Epidermal melanocyte (primary cell): ENCODE data around the gene FBXW12.

Source experiments
- DNase-seq: peaks from one replicate; pipeline ENCODE4 v3.0.0; 2011; ENCODE audit warnings: low spot score; ENCODE audit not compliant: insufficient read length

FBXW12 gene

GRCh38 chr3:48420561-48420960 lies 48.5 kb downstream of the FBXW12 start:
- DNase-seq: no peak

- DNase-seq: no peak
Observed at GRCh38 chr3:48422272-48422671, 50.3 kb downstream of the FBXW12 start.

GRCh38 chr3:48422681-48423080 lies 50.7 kb downstream of the FBXW12 start:
- DNase-seq: no peak

GRCh38 chr3:48423241-48423882 lies 51.3 kb downstream of the FBXW12 start:
- no peak for DNase-seq

GRCh38 chr3:48423883-48424695 lies 52.1 kb downstream of the FBXW12 start:
- no peak for DNase-seq

- DNase-seq: no peak
Observed at GRCh38 chr3:48425281-48425812, 53.3 kb downstream of the FBXW12 start.

- DNase-seq: peak; percentile 92
Observed at GRCh38 chr3:48426401-48426909, 54.4 kb downstream of the FBXW12 start.

GRCh38 chr3:48426944-48427629 lies 55.1 kb downstream of the FBXW12 start:
- DNase-seq: peak; percentile 86

- no peak for DNase-seq
Observed at GRCh38 chr3:48427630-48427962, 55.6 kb downstream of the FBXW12 start.

GRCh38 chr3:48428088-48428571 lies 56.1 kb downstream of the FBXW12 start:
- no peak for DNase-seq

GRCh38 chr3:48428572-48429316 lies 56.7 kb downstream of the FBXW12 start:
- no peak for DNase-seq

- peak; percentile 65 for DNase-seq
Observed at GRCh38 chr3:48429317-48429959, 57.4 kb downstream of the FBXW12 start.

- peak; percentile 14 for DNase-seq
Observed at GRCh38 chr3:48429960-48430707, 58.1 kb downstream of the FBXW12 start, which contains the start of gene PLXNB1. PLXNB1 (minus strand) TSS chr3:48430086; CDS start chr3:48424611, 5,475 bp downstream.

GRCh38 chr3:48430708-48431101 lies 58.7 kb downstream of the FBXW12 start:
- peak; percentile 4 for DNase-seq

GRCh38 chr3:48431224-48432029 lies 59.4 kb downstream of the FBXW12 start:
- DNase-seq: peak; percentile 15

- DNase-seq: peak; percentile 3
Observed at GRCh38 chr3:48432411-48433371, 60.7 kb downstream of the FBXW12 start.

GRCh38 chr3:48433472-48434118 lies 61.6 kb downstream of the FBXW12 start:
- DNase-seq: peak; percentile 11
